ENCODE data around the gene LIME1. TPM values are rescaled to one million over a fixed set of nuclear protein-coding genes. Genes with fewer than 3 reads are reported as not detected.

The LIME1 gene
- total RNA-seq, 1 experiment from 2014 or later = 13.5 TPM

DNA sequence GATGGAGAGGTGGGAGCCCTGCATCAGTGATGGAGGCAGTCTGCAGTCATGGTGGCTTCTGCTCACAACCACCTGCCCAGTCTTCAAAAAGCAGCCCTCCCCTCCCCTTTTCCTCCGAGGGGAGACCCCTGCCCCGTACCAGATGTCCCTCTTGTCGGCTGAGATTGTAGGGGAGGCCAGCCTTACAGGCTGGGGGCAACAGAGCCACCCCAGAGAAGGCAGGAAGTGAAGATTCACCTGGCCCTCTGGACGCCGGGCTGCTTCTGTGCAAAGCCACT is 35.5 kb upstream of the LIME1 start:
- Histone ChIP-seq H3K4me1 (ENCODE audit: insufficient read depth, low read length) (no peaks in the 10 kb centered on the region), H4K91ac (ENCODE audit: insufficient read length, low read depth, low read length) (no peak overlapping the region), H2AK5ac (ENCODE audit: insufficient read length, low read length) (no peak overlapping the region), H3K27ac (ENCODE audit: insufficient read length, low read depth, low read length) (no peak overlapping the region), H2BK20ac (ENCODE audit: low read depth, low read length, poor library complexity, severe bottlenecking) (no peak overlapping the region), H3K9ac (ENCODE audit: extremely low read depth, insufficient read length, low read length) (no peak overlapping the region), H3K79me2 (ENCODE audit: insufficient read depth, low read length) (no peaks in the 10 kb centered on the region), H3K4me2 (ENCODE audit: insufficient read depth, insufficient read length, low read length) (no peak overlapping the region), H3K4ac (ENCODE audit: low read depth, low read length) (no peak overlapping the region), H3K27me3 (ENCODE audit: insufficient read depth, low read length) (no peaks in the 10 kb centered on the region), H3K56ac (ENCODE audit: insufficient read length, low read depth, low read length) (no peak overlapping the region), H4K5ac (ENCODE audit: insufficient read length, low read depth, low read length) (no peak overlapping the region), H3K23me2 (ENCODE audit: insufficient read length, low read depth, low read length, poor library complexity, severe bottlenecking) (peaks cover 4% of the 10 kb centered on the region), H3K23ac (ENCODE audit: insufficient read length, low read depth, low read length) (no peak overlapping the region), H4K8ac (replicated peaks; ENCODE audit: insufficient read length, low read depth, low read length) (no peak overlapping the region), H2BK12ac (ENCODE audit: insufficient read length, low read depth, low read length) (no peak overlapping the region), H3K79me1 (ENCODE audit: insufficient read depth, low read depth, low read length, poor library complexity, severe bottlenecking) (no peaks in the 10 kb centered on the region), H3K9me3 (ENCODE audit: control insufficient read depth, low read depth, low read length) (no peaks in the 10 kb centered on the region), H3K14ac (ENCODE audit: insufficient read depth, low read length) (no peak overlapping the region), H2BK5ac (ENCODE audit: insufficient read length, low read length) (no peak overlapping the region), H2BK120ac (ENCODE audit: low read depth, low read length, poor library complexity, severe bottlenecking) (no peak overlapping the region), H3T11ph (ENCODE audit: low read length) (no peak overlapping the region), H4K20me1 (ENCODE audit: control insufficient read depth, insufficient read depth, insufficient read length) (no peaks in the 10 kb centered on the region), H2BK15ac (ENCODE audit: low read depth, low read length) (no peak overlapping the region), H3K18ac (ENCODE audit: insufficient read length, low read depth, low read length) (no peak overlapping the region), H2AFZ (ENCODE audit: low read length) (no peak overlapping the region)
- Mint-ChIP-seq H3K9me3 (no peaks in the 10 kb centered on the region), H3K27me3 (ENCODE audit: low read depth) (peaks cover 3% of the 10 kb centered on the region; the same call in 1 of the 2 replicates), H3K4me3 (no peak overlapping the region), H3K27ac (no peak overlapping the region; a peak in 1 of 7 replicates), H3K4me1 (peaks cover 2 to 9% of the 10 kb centered on the region in 2 experiments), H3K36me3 (ENCODE audit: insufficient read depth in 1 of 3, low read depth in 3 of 3) (peaks cover 11 to 19% (median 16%) of the 10 kb centered on the region in 3 experiments; a peak in 5 of 7 replicates)
- WGBS (ENCODE audit: extremely low coverage, insufficient read length, low lambda C conversion rate) = no CpG with 5 or more reads among the region's 5 CpGs
- TF ChIP-seq, protein P1, sequence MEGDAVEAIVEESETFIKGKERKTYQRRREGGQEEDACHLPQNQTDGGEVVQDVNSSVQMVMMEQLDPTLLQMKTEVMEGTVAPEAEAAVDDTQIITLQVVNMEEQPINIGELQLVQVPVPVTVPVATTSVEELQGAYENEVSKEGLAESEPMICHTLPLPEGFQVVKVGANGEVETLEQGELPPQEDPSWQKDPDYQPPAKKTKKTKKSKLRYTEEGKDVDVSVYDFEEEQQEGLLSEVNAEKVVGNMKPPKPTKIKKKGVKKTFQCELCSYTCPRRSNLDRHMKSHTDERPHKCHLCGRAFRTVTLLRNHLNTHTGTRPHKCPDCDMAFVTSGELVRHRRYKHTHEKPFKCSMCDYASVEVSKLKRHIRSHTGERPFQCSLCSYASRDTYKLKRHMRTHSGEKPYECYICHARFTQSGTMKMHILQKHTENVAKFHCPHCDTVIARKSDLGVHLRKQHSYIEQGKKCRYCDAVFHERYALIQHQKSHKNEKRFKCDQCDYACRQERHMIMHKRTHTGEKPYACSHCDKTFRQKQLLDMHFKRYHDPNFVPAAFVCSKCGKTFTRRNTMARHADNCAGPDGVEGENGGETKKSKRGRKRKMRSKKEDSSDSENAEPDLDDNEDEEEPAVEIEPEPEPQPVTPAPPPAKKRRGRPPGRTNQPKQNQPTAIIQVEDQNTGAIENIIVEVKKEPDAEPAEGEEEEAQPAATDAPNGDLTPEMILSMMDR (conservative IDR thresholded peaks at IDR 0.05) = no peak
- DNase-seq = no peak
